LoVo (cell line): ENCODE measurements around the gene SLC1A3.
A peak's percentile ranks its signal among the peaks of the same experiment; 100 is the strongest.
"Not testable (repeated sequence)": the region's sequence is repeated elsewhere in the genome, so short reads cannot be mapped to it uniquely, and the experiment has no call there.

Experiments
- DNase-seq: peaks from one replicate; pipeline ENCODE4 v3.0.0-alpha.2; 2016; ENCODE audit warnings: low spot score

Gene SLC1A3

GRCh38 chr5:36631620-36632362, 25.4 kb downstream of the SLC1A3 start:
- no peak for DNase-seq

- DNase-seq, result no peak
Measured at GRCh38 chr5:36632363-36632664, 25.9 kb downstream of the SLC1A3 start.

GRCh38 chr5:36635721-36636390, 29.4 kb downstream of the SLC1A3 start:
- no peak for DNase-seq

GRCh38 chr5:36637101-36637500, 30.7 kb downstream of the SLC1A3 start:
- DNase-seq, result no peak

GRCh38 chr5:36637516-36637915, 31.1 kb downstream of the SLC1A3 start:
- DNase-seq, result no peak

GRCh38 chr5:36638056-36638455, 31.6 kb downstream of the SLC1A3 start:
- peak; percentile 21 for DNase-seq

- no peak for DNase-seq
Measured at GRCh38 chr5:36640949-36641348, 34.5 kb downstream of the SLC1A3 start.

GRCh38 chr5:36641431-36641830, 35.0 kb downstream of the SLC1A3 start:
- DNase-seq, result no peak

- DNase-seq, result no peak
Measured at GRCh38 chr5:36642089-36642488, 35.7 kb downstream of the SLC1A3 start.

- no peak for DNase-seq
Measured at GRCh38 chr5:36643162-36643561, 36.8 kb downstream of the SLC1A3 start.

- not testable (repeated sequence) for DNase-seq
Measured at GRCh38 chr5:36643841-36644240, 37.4 kb downstream of the SLC1A3 start.

- no peak for DNase-seq
Measured at GRCh38 chr5:36644727-36645126, 38.3 kb downstream of the SLC1A3 start.

- no peak for DNase-seq
Measured at GRCh38 chr5:36646100-36646499, 39.7 kb downstream of the SLC1A3 start.

- DNase-seq, result peak; percentile 58
Measured at GRCh38 chr5:36646507-36647023, 40.2 kb downstream of the SLC1A3 start.

GRCh38 chr5:36647046-36647445, 40.6 kb downstream of the SLC1A3 start:
- DNase-seq, result no peak

- no peak for DNase-seq
Measured at GRCh38 chr5:36648426-36648825, 42.0 kb downstream of the SLC1A3 start.

GRCh38 chr5:36651761-36652685, 45.6 kb downstream of the SLC1A3 start:
- DNase-seq, result no peak

GRCh38 chr5:36653044-36653705, 46.8 kb downstream of the SLC1A3 start:
- no peak for DNase-seq

- DNase-seq, result no peak
Measured at GRCh38 chr5:36654564-36654963, 48.2 kb downstream of the SLC1A3 start.

GRCh38 chr5:36655161-36655560, 48.8 kb downstream of the SLC1A3 start:
- DNase-seq, result no peak

- DNase-seq, result no peak
Measured at GRCh38 chr5:36656556-36656955, 50.1 kb downstream of the SLC1A3 start.

GRCh38 chr5:36657563-36657995, 51.2 kb downstream of the SLC1A3 start:
- peak; percentile 81 for DNase-seq
